AG09319 (cell line): ENCODE results near the gene ATP11A.

Source experiments
- DNase-seq: peaks from one replicate; pipeline ENCODE4 v3.0.0-alpha.2; 2010; ENCODE audit warnings: low read depth; ENCODE audit errors: extremely low read depth
- TF ChIP-seq, protein P1 (sequence below): IDR thresholded peaks from 2 replicates; pipeline ENCODE4 v1.5.1; 2011; ENCODE audit warnings: low read depth, mild to moderate bottlenecking, inconsistent platforms, low read length, moderate library complexity

Gene ATP11A

GRCh38 chr13:112892426-112893206 lies 202.8 kb downstream of the ATP11A start:
- no peak for DNase-seq
- TF ChIP-seq, protein P1, sequence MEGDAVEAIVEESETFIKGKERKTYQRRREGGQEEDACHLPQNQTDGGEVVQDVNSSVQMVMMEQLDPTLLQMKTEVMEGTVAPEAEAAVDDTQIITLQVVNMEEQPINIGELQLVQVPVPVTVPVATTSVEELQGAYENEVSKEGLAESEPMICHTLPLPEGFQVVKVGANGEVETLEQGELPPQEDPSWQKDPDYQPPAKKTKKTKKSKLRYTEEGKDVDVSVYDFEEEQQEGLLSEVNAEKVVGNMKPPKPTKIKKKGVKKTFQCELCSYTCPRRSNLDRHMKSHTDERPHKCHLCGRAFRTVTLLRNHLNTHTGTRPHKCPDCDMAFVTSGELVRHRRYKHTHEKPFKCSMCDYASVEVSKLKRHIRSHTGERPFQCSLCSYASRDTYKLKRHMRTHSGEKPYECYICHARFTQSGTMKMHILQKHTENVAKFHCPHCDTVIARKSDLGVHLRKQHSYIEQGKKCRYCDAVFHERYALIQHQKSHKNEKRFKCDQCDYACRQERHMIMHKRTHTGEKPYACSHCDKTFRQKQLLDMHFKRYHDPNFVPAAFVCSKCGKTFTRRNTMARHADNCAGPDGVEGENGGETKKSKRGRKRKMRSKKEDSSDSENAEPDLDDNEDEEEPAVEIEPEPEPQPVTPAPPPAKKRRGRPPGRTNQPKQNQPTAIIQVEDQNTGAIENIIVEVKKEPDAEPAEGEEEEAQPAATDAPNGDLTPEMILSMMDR: no peak

GRCh38 chr13:112893207-112893569 lies 203.3 kb downstream of the ATP11A start:
- TF ChIP-seq, protein P1: no peak
- DNase-seq: no peak

GRCh38 chr13:112893570-112894422 lies 204.0 kb downstream of the ATP11A start:
- DNase-seq: no peak
- TF ChIP-seq, protein P1: no peak

GRCh38 chr13:112894423-112894672 lies 204.5 kb downstream of the ATP11A start:
- DNase-seq: no peak
- TF ChIP-seq, protein P1: no peak

GRCh38 chr13:112894673-112895481 lies 205.0 kb downstream of the ATP11A start:
- TF ChIP-seq, protein P1: no peak
- DNase-seq: no peak

DNA sequence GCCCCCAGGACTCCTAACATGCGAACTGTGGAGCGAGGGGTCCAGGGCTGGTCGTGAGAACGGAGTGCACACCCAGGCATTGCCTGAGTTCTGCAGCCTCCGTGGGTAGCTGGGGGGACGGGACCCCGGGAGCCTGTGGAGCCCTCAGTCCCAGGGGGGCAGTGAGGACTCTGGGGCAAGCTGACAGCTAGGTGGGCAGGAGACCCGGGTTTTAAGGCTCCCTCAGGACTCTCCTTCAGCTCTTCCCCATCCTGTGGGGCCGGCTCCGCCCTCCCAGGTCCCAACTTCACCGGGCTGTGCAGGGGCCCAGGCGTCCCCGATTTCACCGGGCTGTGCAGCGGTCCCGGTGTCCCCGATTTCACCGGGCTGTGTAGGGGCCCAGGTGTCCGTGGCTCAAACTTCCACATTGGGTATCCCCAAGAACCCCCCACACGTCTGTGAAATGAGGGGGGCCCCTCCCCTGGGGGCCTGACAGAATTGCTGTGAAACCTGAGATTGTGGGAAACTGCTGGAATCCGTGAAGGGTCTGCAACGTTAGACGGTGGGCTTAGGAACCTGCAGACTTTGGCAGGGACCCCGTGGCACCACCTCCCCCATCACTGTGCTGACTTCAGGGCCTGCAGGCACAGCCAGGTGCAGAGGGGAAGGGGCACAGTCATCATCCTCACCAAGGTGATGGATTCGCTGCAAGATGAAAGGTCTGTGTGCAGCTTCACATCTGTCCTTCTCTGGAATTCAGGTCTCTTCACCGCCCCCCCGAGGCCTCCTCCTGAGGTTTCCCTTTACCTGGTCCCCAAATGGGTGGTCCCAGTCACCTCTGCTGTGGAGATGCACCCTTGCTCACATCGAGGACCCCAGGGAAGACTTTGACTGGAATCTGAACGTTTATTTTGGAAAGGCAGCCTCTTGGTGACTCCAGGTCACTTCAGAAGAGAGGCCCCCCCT lies 206.0 kb downstream of the ATP11A start:
- DNase-seq: no peak
- TF ChIP-seq, protein P1: no peak
